K562 (cell line): Measurements from ENCODE around the gene CCL8.

ENCODE experiments used
- E2F5 ChIP-seq: sonication (generic); formaldehyde crosslinking; IDR thresholded peaks from 2 replicates; pipeline ENCODE4 v1.8.0; 2022; ENCODE audit warnings: mild to moderate bottlenecking, missing genetic modification reagents
- EP300 ChIP-seq: IDR thresholded peaks from 2 replicates; pipeline ENCODE4 v1.6.1; 2012; ENCODE audit warnings: low read length, improper control_type of control experiment
- PKNOX1 ChIP-seq: fragments of 450-650 bp; IDR thresholded peaks from 2 replicates; pipeline ENCODE4 v1.6.1; 2016
- ZFX ChIP-seq: sonication (generic); formaldehyde crosslinking; IDR thresholded peaks from 2 replicates; pipeline ENCODE4 v1.8.0; 2022; ENCODE audit warnings: mild to moderate bottlenecking, missing genetic modification reagents, moderate library complexity
- ZNF175 ChIP-seq: fragments of 200-800 bp; sonication (Bioruptor generic); IDR thresholded peaks from 2 replicates; pipeline ENCODE4 v1.6.1; 2016; ENCODE audit warnings: low read depth, mild to moderate bottlenecking, missing genetic modification characterization, missing compliant biosample characterization

DNA sequence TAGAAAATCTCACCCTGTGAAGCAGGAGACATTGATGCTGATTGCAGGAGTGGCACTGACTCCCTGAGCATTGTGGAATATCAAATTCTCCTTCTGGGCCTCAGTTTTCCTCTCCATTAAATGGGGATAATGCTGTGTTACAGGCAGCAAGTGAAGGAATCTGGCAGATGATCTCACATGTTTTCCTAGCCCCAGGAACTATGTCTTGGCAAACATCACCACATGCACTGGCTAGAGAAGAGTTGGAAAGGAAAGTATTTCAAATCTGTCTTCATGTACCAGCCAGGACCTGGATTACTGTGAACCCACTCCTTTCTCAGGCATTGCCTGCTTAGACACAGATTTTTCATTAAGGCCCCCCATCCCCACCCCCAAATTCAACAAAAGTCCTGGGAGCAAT, 13.6 kb upstream of the CCL8 start:
- TF ChIP-seq ZNF175 (CRISPR knock-in tag) (no peak), EP300 (no peak), E2F5 (no peak), ZFX (no peak), PKNOX1 (no peak)
